ENCODE results near the gene WNT2B. TPM values are rescaled to one million over a fixed set of nuclear protein-coding genes. Genes with fewer than 3 reads are reported as not detected.

WNT2B gene
- total RNA-seq, 2 donors from 2014 or later: 0.51 to 0.57 TPM

DNA sequence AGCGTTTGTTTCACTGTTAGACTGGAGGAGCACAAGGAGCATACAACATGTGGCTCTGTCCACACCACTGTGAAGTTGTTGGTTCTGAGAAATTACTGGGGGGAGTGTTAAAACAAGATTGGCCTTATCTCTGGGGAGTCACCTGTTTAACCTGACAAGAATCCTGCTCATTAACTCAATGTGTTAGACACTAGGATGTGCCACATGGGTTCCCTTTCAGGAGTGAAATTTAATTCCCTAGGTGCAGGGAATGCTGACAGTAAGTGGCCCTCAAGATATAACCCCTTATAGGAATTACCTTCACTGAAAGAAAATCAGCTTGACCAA, 45.8 kb upstream of the WNT2B start:
- Histone ChIP-seq H3K36me3 (ENCODE audit: control insufficient read depth, insufficient read depth, low read length) (peaks cover 23% of the 10 kb centered on the region), H3K27ac (ENCODE audit: low read depth, low read length) (no peak overlapping the region), H3K27me3 (ENCODE audit: control insufficient read depth, insufficient read depth, low read length, poor library complexity, severe bottlenecking) (peaks cover 10% of the 10 kb centered on the region), H3K9ac (ENCODE audit: extremely low read depth, low read length, poor library complexity, severe bottlenecking) (no peak overlapping the region), H3K4me3 (ENCODE audit: low read length) (no peak overlapping the region), H3K4me1 (ENCODE audit: control insufficient read depth, insufficient read depth, low read length) (no peaks in the 10 kb centered on the region), H3K9me3 (ENCODE audit: control insufficient read depth, low read length) (no peaks in the 10 kb centered on the region)
- no peaks in the 10 kb centered on the region for H3K9me3 Mint-ChIP-seq
- DNase-seq: no peak
- H3K4me3 Mint-ChIP-seq: no peak overlapping the region
- peaks cover 10% of the 10 kb centered on the region for H3K36me3 Mint-ChIP-seq (ENCODE audit: low read depth)
- peaks cover 41% of the 10 kb centered on the region for H3K4me1 Mint-ChIP-seq
- TF ChIP-seq, protein P1, sequence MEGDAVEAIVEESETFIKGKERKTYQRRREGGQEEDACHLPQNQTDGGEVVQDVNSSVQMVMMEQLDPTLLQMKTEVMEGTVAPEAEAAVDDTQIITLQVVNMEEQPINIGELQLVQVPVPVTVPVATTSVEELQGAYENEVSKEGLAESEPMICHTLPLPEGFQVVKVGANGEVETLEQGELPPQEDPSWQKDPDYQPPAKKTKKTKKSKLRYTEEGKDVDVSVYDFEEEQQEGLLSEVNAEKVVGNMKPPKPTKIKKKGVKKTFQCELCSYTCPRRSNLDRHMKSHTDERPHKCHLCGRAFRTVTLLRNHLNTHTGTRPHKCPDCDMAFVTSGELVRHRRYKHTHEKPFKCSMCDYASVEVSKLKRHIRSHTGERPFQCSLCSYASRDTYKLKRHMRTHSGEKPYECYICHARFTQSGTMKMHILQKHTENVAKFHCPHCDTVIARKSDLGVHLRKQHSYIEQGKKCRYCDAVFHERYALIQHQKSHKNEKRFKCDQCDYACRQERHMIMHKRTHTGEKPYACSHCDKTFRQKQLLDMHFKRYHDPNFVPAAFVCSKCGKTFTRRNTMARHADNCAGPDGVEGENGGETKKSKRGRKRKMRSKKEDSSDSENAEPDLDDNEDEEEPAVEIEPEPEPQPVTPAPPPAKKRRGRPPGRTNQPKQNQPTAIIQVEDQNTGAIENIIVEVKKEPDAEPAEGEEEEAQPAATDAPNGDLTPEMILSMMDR (conservative IDR thresholded peaks at IDR 0.05): no peak
- peaks cover 37% of the 10 kb centered on the region for H3K27me3 Mint-ChIP-seq (ENCODE audit: insufficient read depth)
- H3K27ac Mint-ChIP-seq: no peak overlapping the region
- 80 to 84% methylated on average over 1 of the region's 1 CpG for WGBS, 2 experiments (ENCODE audit: insufficient coverage in 1 of 2, insufficient read length in 1 of 2)

DNA sequence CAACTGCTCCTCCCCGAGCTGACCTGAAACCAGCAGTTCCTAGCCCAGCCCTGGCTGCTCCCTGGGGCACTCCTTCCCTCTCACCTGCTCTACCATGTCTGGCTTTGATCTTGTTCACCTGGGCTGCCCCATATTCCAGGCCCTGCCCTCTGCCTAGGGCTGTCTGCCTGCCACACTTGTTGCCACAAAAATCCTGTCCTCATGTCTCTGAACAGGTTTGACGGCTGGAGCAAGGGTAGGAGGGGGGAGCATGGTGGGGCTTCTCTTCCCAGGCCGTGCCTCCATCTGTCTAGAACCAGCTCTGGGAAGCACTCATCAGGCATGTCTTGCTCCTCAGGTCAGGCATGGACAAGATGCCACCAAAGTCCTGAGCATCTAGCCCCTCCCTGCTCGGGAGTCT, 44.3 kb upstream of the WNT2B start:
- Mint-ChIP-seq H3K27me3 (ENCODE audit: insufficient read depth) (peaks cover 47% of the 10 kb centered on the region), H3K36me3 (ENCODE audit: low read depth) (no peaks in the 10 kb centered on the region), H3K4me3 (no peak overlapping the region), H3K4me1 (peaks cover 41% of the 10 kb centered on the region), H3K9me3 (no peaks in the 10 kb centered on the region), H3K27ac (no peak overlapping the region)
- Histone ChIP-seq H3K27ac (ENCODE audit: low read depth, low read length) (no peak overlapping the region), H3K27me3 (ENCODE audit: control insufficient read depth, insufficient read depth, low read length, poor library complexity, severe bottlenecking) (peaks cover 10% of the 10 kb centered on the region), H3K9ac (ENCODE audit: extremely low read depth, low read length, poor library complexity, severe bottlenecking) (no peak overlapping the region), H3K9me3 (ENCODE audit: control insufficient read depth, low read length) (no peaks in the 10 kb centered on the region), H3K4me3 (ENCODE audit: low read length) (no peak overlapping the region), H3K4me1 (ENCODE audit: control insufficient read depth, insufficient read depth, low read length) (no peaks in the 10 kb centered on the region), H3K36me3 (ENCODE audit: control insufficient read depth, insufficient read depth, low read length) (peaks cover 7% of the 10 kb centered on the region)
- peak; percentile 62 for DNase-seq
- TF ChIP-seq, protein P1 (conservative IDR thresholded peaks at IDR 0.05): no peak
- WGBS, 2 experiments (ENCODE audit: insufficient coverage in 1 of 2, insufficient read length in 1 of 2): 86 to 100% methylated on average over 2 to 4 of the region's 4 CpGs

DNA sequence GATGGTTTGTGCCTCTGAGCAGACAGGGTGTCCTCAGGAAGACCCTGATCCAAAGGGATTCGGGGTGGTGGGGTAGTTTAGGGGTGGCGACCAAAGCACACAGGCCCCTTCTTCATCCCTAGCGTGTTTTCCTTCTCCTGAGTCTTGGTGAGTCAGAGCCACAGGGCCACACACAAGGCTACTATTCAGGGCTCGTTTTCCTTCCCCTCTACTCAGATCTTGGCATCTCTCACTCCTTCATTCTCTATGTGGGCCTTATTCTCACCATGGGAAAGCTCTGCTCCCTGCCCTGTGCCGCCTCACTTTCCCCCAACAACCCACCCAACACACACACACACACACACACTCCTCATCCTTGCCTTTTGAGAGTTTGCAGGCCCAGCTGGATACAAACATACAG, 43.6 kb upstream of the WNT2B start:
- no peak overlapping the region for H3K27ac ChIP-seq (ENCODE audit: low read depth, low read length)
- Mint-ChIP-seq H3K4me3 (no peak overlapping the region), H3K4me1 (peaks cover 41% of the 10 kb centered on the region), H3K36me3 (ENCODE audit: low read depth) (no peaks in the 10 kb centered on the region), H3K9me3 (no peaks in the 10 kb centered on the region), H3K27ac (no peak overlapping the region), H3K27me3 (ENCODE audit: insufficient read depth) (peaks cover 47% of the 10 kb centered on the region)
- H3K9me3 ChIP-seq (ENCODE audit: control insufficient read depth, low read length): no peaks in the 10 kb centered on the region
- H3K4me1 ChIP-seq (ENCODE audit: control insufficient read depth, insufficient read depth, low read length): no peaks in the 10 kb centered on the region
- H3K9ac ChIP-seq (ENCODE audit: extremely low read depth, low read length, poor library complexity, severe bottlenecking): no peak overlapping the region
- H3K4me3 ChIP-seq (ENCODE audit: low read length): no peak overlapping the region
- peaks cover 10% of the 10 kb centered on the region for H3K27me3 ChIP-seq (ENCODE audit: control insufficient read depth, insufficient read depth, low read length, poor library complexity, severe bottlenecking)
- WGBS, 2 experiments (ENCODE audit: insufficient coverage in 1 of 2, insufficient read length in 1 of 2): 87 to 100% methylated on average over 1 to 5 of the region's 5 CpGs
- DNase-seq: no peak
- TF ChIP-seq, protein P1 (conservative IDR thresholded peaks at IDR 0.05): no peak
- H3K36me3 ChIP-seq (ENCODE audit: control insufficient read depth, insufficient read depth, low read length): peaks cover under 1% of the 10 kb centered on the region
